ENCODE results near the gene RPL36. TPM values are rescaled to one million over a fixed set of nuclear protein-coding genes. Genes with fewer than 3 reads are reported as not detected.

The RPL36 gene
- total and polyA plus RNA-seq, 12 donors, result 270 to 1,152 (median 362) TPM

- no peak for DNase-seq
- TF ChIP-seq, protein P1, sequence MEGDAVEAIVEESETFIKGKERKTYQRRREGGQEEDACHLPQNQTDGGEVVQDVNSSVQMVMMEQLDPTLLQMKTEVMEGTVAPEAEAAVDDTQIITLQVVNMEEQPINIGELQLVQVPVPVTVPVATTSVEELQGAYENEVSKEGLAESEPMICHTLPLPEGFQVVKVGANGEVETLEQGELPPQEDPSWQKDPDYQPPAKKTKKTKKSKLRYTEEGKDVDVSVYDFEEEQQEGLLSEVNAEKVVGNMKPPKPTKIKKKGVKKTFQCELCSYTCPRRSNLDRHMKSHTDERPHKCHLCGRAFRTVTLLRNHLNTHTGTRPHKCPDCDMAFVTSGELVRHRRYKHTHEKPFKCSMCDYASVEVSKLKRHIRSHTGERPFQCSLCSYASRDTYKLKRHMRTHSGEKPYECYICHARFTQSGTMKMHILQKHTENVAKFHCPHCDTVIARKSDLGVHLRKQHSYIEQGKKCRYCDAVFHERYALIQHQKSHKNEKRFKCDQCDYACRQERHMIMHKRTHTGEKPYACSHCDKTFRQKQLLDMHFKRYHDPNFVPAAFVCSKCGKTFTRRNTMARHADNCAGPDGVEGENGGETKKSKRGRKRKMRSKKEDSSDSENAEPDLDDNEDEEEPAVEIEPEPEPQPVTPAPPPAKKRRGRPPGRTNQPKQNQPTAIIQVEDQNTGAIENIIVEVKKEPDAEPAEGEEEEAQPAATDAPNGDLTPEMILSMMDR (IDR thresholded peaks at IDR 0.05), result no peak
- H3K27me3 ChIP-seq, result no peaks in the 10 kb centered on the region
- ATAC-seq, result peak in 6 of 8 donors; percentile 16 to 76 (median 52)
- no peaks in the 10 kb centered on the region for H3K9me3 ChIP-seq
- peak overlapping the region in 6 of 10 donors; percentile 5 to 55 (median 20) for H3K27ac ChIP-seq
- peaks cover 0 to 52% (median 35%) of the 10 kb centered on the region in 9 donors for H3K36me3 ChIP-seq
- intact Hi-C loops (cut with DNase I), result loop anchor here in 1 of 10 donors (2.0 kb wide), 1 partner anchor 24 kb away; the partner anchor contains the start of gene RPL36
- WGBS, 2 donors, result 64 to 74% methylated on average over 10 of the region's 10 CpGs
- peaks cover 0 to 40% (median 25%) of the 10 kb centered on the region in 9 donors for H3K4me1 ChIP-seq
- H3K4me3 ChIP-seq, result no peak overlapping the region
These were observed 24.7 kb downstream of the RPL36 start for GRCh38 chr19:5714816-5715215.

DNA sequence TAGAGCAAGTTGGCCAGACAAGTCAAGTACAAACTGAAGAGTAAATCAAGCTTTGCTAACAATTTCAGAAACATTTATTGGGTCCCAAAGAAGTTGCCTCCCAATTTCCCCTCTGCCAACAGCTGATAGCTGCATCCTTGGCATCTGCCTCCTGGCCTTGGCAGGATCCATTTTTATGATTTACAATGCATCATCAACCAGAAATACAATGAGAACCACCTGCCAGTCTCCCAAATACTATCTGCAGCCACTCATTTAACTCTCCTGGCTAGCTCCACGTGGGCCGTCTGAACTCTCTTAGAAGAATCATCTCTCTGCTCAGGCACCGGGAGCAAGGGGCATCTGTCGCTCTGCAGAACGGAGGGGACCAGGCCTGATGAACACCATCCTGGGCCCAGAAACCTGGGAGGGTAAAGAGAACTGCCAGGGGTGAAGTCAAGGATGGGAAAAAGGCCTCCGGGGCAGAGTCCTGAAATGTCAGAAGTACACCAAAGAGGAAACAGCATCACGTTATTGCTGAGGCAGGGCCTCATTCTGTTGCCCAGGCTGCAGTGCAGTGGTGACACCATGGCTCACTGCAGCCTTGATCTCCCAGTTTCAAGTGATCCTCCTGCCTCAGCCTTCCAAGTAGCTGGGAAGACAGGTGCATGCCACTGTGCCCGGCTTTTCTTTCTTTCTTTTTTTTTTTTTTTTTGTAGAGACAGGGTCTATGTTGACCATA is 27.3 kb downstream of the RPL36 start:
- Histone ChIP-seq H3K9me3 (no peaks in the 10 kb centered on the region), H3K27ac (peak overlapping the region in 1 of 10 donors; percentile 95), H3K4me1 (peaks cover 0 to 46% (median 29%) of the 10 kb centered on the region in 9 donors), H3K36me3 (peaks cover 0 to 27% (median 19%) of the 10 kb centered on the region in 9 donors), H3K27me3 (no peaks in the 10 kb centered on the region), H3K4me3 (no peak overlapping the region)
- TF ChIP-seq, protein P1 (IDR thresholded peaks at IDR 0.05), result no peak
- intact Hi-C loops (cut with DNase I), result no loop called here
- 78 to 90% methylated on average over 7 to 8 of the region's 8 CpGs for WGBS, 2 donors
- ATAC-seq (no peak), DNase-seq (no peak)

DNA sequence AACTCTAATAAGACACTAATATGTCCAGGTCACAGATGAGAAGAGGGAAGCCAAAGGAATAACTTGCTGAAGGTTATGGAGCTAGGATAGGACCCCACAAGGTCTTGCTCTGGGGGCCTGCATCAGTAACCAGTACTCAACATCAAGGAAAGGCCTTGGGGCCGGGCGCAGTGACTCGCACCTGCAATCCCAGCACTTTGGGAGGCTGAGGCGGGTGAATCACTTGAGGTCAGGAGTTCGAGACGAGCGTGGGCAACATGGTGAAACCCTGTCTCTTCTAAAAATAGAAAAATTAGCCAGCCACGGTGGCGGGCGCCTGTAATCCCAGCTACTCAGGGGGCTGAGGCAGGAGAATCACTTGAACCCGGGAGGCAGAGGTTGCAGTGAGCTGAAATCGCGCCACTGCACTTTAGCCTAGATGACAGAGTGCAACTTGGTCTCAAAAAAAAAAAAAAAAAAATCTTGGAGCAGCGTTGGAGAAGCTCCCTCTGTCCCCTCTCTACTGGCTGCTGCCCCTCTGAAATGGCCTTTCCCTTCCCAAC is 28.0 kb downstream of the RPL36 start:
- Histone ChIP-seq H3K27ac (peak overlapping the region in 7 of 10 donors; percentile 11 to 97 (median 88)), H3K9me3 (no peaks in the 10 kb centered on the region), H3K27me3 (no peaks in the 10 kb centered on the region), H3K4me3 (peak overlapping the region in 5 of 10 donors; percentile 86 to 100 (median 91)), H3K4me1 (peaks cover 0 to 46% (median 29%) of the 10 kb centered on the region in 9 donors), H3K36me3 (peaks cover 0 to 20% (median 11%) of the 10 kb centered on the region in 9 donors)
- ATAC-seq, result no peak
- DNase-seq, result no peak
- TF ChIP-seq, protein P1 (IDR thresholded peaks at IDR 0.05), result no peak
- intact Hi-C loops (cut with DNase I), result no loop called here
- WGBS, 2 donors, result 65 to 69% methylated on average over 14 of the region's 14 CpGs

- peaks cover 0 to 46% (median 29%) of the 10 kb centered on the region in 9 donors for H3K4me1 ChIP-seq
- peak overlapping the region; percentile 86 to 100 (median 96) for H3K4me3 ChIP-seq
- peak overlapping the region in 9 of 10 donors; percentile 10 to 97 (median 91) for H3K27ac ChIP-seq
- intact Hi-C loops (cut with DNase I), result no loop called here
- WGBS, 2 donors, result 26 to 30% methylated on average over 11 of the region's 11 CpGs
- ATAC-seq (no peak), DNase-seq (no peak)
- H3K27me3 ChIP-seq, result no peaks in the 10 kb centered on the region
- TF ChIP-seq, protein P1 (IDR thresholded peaks at IDR 0.05), result no peak
- H3K9me3 ChIP-seq, result no peaks in the 10 kb centered on the region
- peaks cover 0 to 13% (median 5%) of the 10 kb centered on the region in 9 donors for H3K36me3 ChIP-seq
These were observed 28.6 kb downstream of the RPL36 start for GRCh38 chr19:5718579-5719273.

Data from heart right ventricle (tissue), 16 donors.